GM12872 (cell line): ENCODE results near the gene TMPRSS9.
A peak's percentile ranks its signal among the peaks of the same experiment; 100 is the strongest.

Experiments used
- CTCF ChIP-seq: IDR thresholded peaks from 3 replicates; pipeline ENCODE4 v1.5.1; 2011; ENCODE audit warnings: low read depth, mild to moderate bottlenecking, low read length, moderate library complexity; ENCODE audit not compliant: insufficient read depth

TMPRSS9 gene

GRCh38 chr19:2359992-2360685 lies at the start of gene TMPRSS9:
Gene TMPRSS9, plus strand, starts transcription at chr19:2360265. Its CDS starts 29,521 bp downstream, at chr19:2389786.
- no peak for TF ChIP-seq CTCF

- TF ChIP-seq CTCF, result no peak
Observed at GRCh38 chr19:2311093-2311492, 49.0 kb upstream of the TMPRSS9 start.

GRCh38 chr19:2312820-2313501 lies 47.1 kb upstream of the TMPRSS9 start:
- no peak for TF ChIP-seq CTCF

GRCh38 chr19:2315121-2315817 lies 44.8 kb upstream of the TMPRSS9 start:
- TF ChIP-seq CTCF, result no peak

GRCh38 chr19:2315818-2316353 lies 44.2 kb upstream of the TMPRSS9 start:
- peak; percentile 41; the same call in 2 of the 3 replicates for TF ChIP-seq CTCF

- TF ChIP-seq CTCF, result no peak
Observed at GRCh38 chr19:2317300-2317699, 42.8 kb upstream of the TMPRSS9 start.

GRCh38 chr19:2317756-2318155 lies 42.3 kb upstream of the TMPRSS9 start:
- TF ChIP-seq CTCF, result no peak
